Colonic mucosa (tissue), 4 donors: ENCODE measurements around the gene C9orf78. TPM values are rescaled to one million over a fixed set of nuclear protein-coding genes. Genes with fewer than 3 reads are reported as not detected.

ENCODE experiments used
- DNase-seq: peaks from one replicate; pipeline ENCODE4 v3.0.0-alpha.2; 2020
- H3K27ac ChIP-seq: fragments of 200-600 bp; one replicate; pipeline ENCODE4 v1.8.0; 2021
- H3K27me3 ChIP-seq: fragments of 200-600 bp; one replicate; pipeline ENCODE4 v1.8.0; 2021
- H3K36me3 ChIP-seq: fragments of 200-600 bp; one replicate; pipeline ENCODE4 v1.8.0; 2021
- H3K4me1 ChIP-seq: fragments of 200-600 bp; one replicate; pipeline ENCODE4 v1.8.0; 2021; ENCODE audit warnings: mild to moderate bottlenecking
- H3K4me3 ChIP-seq: fragments of 200-600 bp; one replicate; pipeline ENCODE4 v1.8.0; 2021
- H3K9ac ChIP-seq, 2 donors: one replicate each; pipeline ENCODE4 v1.7.0; 2013; ENCODE audit warnings: control low read depth in 2 of 2, low read depth in 2 of 2, low read length in 2 of 2
- H3K9me3 ChIP-seq: fragments of 200-600 bp; one replicate; pipeline ENCODE4 v1.8.0; 2021
- CTCF ChIP-seq: fragments of 200-600 bp; IDR thresholded peaks from one replicate; pipeline ENCODE4 v1.8.0; 2022; ENCODE audit warnings: antibody characterized with exemption, mild to moderate bottlenecking
- intact Hi-C: fragments of 100-400 bp; cut with DNase I; formaldehyde crosslinking; loops from one replicate; pipeline ENCODE4 v1.14.1; 2022
- total RNA-seq, 2 donors: library from RNA; stranded (reverse); fragmentation: NEBNext Ultra II Directional in 1 of 2; extraction: Animal tissue kit (Norgen Biotek cat#: 25700) in 1 of 2; gene quantifications; one replicate each; pipeline ENCODE4 v1.2.1, GENCODE V29; 2021
- donor health status: healthy.
- donor health status: DM: no; HTN: no; CAD: no.
- donor health status: DM: no; HTN: no; CAD: no.

The C9orf78 gene
- total RNA-seq, 2 donors from 2014 or later, result 38.7 to 45.5 TPM

GRCh38 chr9:129858167-129858962 is 23.3 kb upstream of the C9orf78 start:
- Histone ChIP-seq H3K27me3 (no peaks in the 10 kb centered on the region), H3K4me3 (no peak overlapping the region), H3K36me3 (no peaks in the 10 kb centered on the region), H3K9me3 (no peaks in the 10 kb centered on the region), H3K4me1 (no peaks in the 10 kb centered on the region), H3K27ac (no peak overlapping the region), H3K9ac (no peak overlapping the region)
- DNase-seq, result no peak
- intact Hi-C loops, result no loop called here
- no peak for TF ChIP-seq CTCF

- DNase-seq, result no peak
- TF ChIP-seq CTCF, result no peak
- no peaks in the 10 kb centered on the region for H3K9me3 ChIP-seq
- H3K27ac ChIP-seq, result no peak overlapping the region
- H3K27me3 ChIP-seq, result no peaks in the 10 kb centered on the region
- no peaks in the 10 kb centered on the region for H3K36me3 ChIP-seq
- intact Hi-C loops, result no loop called here
- H3K9ac ChIP-seq, result no peak overlapping the region
- H3K4me3 ChIP-seq, result no peak overlapping the region
- no peaks in the 10 kb centered on the region for H3K4me1 ChIP-seq
These were observed 22.1 kb upstream of the C9orf78 start for GRCh38 chr9:129857207-129857606.

- no peaks in the 10 kb centered on the region for H3K9me3 ChIP-seq
- H3K4me1 ChIP-seq, result no peaks in the 10 kb centered on the region
- H3K27ac ChIP-seq, result no peak overlapping the region
- no peak overlapping the region for H3K4me3 ChIP-seq
- H3K9ac ChIP-seq, result no peak overlapping the region
- no peak for DNase-seq
- intact Hi-C loops, result no loop called here
- TF ChIP-seq CTCF, result no peak
- H3K36me3 ChIP-seq, result no peaks in the 10 kb centered on the region
- H3K27me3 ChIP-seq, result no peaks in the 10 kb centered on the region
These were observed 19.6 kb upstream of the C9orf78 start for GRCh38 chr9:129854588-129855110.

GRCh38 chr9:129853614-129854013 is 18.5 kb upstream of the C9orf78 start:
- Histone ChIP-seq H3K36me3 (no peaks in the 10 kb centered on the region), H3K27me3 (no peaks in the 10 kb centered on the region), H3K27ac (no peak overlapping the region), H3K9me3 (no peaks in the 10 kb centered on the region), H3K4me3 (no peak overlapping the region), H3K4me1 (no peaks in the 10 kb centered on the region), H3K9ac (no peak overlapping the region)
- intact Hi-C loops, result no loop called here
- no peak for DNase-seq
- no peak for TF ChIP-seq CTCF

GRCh38 chr9:129852579-129852978 is 17.5 kb upstream of the C9orf78 start:
- H3K9ac ChIP-seq, result no peak overlapping the region
- no peak for DNase-seq
- H3K4me1 ChIP-seq, result no peaks in the 10 kb centered on the region
- no peaks in the 10 kb centered on the region for H3K9me3 ChIP-seq
- intact Hi-C loops, result no loop called here
- TF ChIP-seq CTCF, result no peak
- no peak overlapping the region for H3K27ac ChIP-seq
- H3K27me3 ChIP-seq, result no peaks in the 10 kb centered on the region
- no peak overlapping the region for H3K4me3 ChIP-seq
- no peaks in the 10 kb centered on the region for H3K36me3 ChIP-seq
